ENCODE data around the gene BCAS3.
"Not testable (repeated sequence)": the region's sequence is repeated elsewhere in the genome, so short reads cannot be mapped to it uniquely, and the experiment has no call there.

The BCAS3 gene

GRCh38 chr17:61416540-61417363 is 739.1 kb downstream of the BCAS3 start:
- peak; percentile 61 for DNase-seq

- DNase-seq, result no peak
These were observed 740.8 kb downstream of the BCAS3 start for GRCh38 chr17:61418449-61418848.

- no peak for DNase-seq
These were observed 741.9 kb downstream of the BCAS3 start for GRCh38 chr17:61419496-61420046.

DNA sequence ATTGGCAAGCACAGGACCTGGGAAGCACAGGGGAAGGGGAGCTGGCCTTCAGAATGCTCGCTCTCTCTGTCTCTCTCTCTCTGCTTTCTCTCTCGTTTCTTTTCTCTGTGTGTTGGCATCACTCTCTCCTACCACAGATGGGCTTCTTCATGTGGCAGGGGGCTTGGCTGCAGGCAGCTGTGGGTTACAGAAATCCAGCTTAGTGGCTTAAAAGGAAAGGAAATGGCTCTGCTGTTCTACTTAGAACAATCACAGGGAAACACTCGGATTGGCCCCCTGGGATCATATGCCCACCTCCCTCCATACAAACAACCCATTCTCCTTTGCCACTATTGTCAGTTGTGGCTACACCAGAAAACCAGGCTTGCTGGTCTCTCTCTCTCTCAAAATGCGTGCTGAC is 742.4 kb downstream of the BCAS3 start:
- DNase-seq, result no peak

- DNase-seq, result no peak
These were observed 743.2 kb downstream of the BCAS3 start for GRCh38 chr17:61420745-61421398.

DNA sequence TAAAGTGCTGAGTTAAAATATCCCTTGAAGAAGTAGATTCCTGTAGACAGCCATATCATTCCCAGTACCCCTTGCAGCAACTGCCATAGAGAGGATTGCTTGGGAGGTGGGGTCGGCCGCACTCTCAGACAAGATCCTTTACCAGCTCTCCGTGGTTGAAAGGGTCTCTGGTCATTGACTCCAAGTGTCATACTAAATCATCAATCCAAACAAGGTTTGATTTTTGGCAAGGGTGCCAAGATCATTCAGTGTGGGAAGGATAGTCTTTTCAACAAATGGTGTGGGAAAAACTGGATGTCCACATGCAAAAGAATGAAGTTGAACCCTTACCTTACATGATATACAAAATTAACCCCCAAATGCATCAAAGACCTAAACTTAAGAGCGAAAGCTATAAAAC is 743.8 kb downstream of the BCAS3 start:
- no peak for DNase-seq

GRCh38 chr17:61422116-61422799 is 744.6 kb downstream of the BCAS3 start:
- no peak for DNase-seq

- DNase-seq, result no peak
These were observed 745.2 kb downstream of the BCAS3 start for GRCh38 chr17:61422869-61423268.

DNA sequence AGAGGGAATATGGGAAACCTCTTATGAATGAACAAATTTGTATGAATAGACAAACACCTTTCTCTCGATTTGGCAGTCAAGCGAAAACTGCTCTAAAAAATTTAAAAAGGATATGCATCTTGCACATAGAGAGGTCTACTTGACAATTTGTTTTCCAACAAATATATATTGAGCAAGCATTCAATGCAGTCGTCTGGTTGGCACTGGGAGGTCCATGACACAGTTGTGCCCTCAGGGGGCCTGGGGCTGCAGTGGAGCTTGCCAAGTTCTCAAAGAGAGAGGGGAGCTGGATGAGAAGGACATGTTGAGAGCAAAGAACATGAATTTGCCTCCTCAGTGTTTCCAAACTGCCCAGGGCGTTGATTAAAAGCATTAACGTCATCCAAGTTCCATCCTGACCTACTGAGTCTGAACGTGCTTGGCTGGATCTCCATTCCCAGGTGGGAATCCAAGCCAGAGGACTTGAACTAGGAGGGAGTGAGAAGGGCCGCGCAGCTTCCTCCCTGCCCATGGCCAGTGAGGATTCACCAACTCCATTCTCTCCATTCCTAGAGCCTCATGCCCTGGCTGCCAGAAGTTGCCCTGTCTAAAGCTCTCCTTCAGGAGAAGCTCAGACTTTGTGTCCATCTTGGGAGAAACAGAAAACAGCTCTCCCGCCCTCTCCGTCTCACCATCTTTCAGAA is 746.5 kb downstream of the BCAS3 start:
- DNase-seq, result no peak

- DNase-seq, result no peak
These were observed 748.2 kb downstream of the BCAS3 start for GRCh38 chr17:61425682-61426481.

GRCh38 chr17:61426482-61427304 is 749.0 kb downstream of the BCAS3 start:
- no peak for DNase-seq

GRCh38 chr17:61427567-61427966 is 749.9 kb downstream of the BCAS3 start:
- no peak for DNase-seq

GRCh38 chr17:61429274-61429673 is 751.6 kb downstream of the BCAS3 start:
- no peak for DNase-seq

DNA sequence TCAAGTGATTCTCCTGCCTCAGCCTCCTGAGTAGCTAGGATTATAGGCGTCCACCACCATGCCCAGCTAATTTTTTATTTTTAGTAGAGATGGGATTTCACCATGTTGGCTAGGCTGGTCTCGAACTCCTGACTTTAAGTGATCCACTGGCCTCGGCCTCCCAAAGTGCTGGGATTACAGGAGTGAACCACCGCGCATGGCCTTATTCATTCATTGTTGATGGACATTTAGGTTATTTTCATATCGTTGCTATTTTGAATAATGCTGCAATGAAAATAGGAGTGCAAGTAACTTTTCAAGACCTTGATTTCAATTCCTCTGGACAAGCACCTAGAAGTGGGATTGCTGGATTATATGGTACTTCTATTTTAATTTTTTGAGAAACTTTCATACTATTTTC is 752.2 kb downstream of the BCAS3 start:
- not testable (repeated sequence) for DNase-seq

DNA sequence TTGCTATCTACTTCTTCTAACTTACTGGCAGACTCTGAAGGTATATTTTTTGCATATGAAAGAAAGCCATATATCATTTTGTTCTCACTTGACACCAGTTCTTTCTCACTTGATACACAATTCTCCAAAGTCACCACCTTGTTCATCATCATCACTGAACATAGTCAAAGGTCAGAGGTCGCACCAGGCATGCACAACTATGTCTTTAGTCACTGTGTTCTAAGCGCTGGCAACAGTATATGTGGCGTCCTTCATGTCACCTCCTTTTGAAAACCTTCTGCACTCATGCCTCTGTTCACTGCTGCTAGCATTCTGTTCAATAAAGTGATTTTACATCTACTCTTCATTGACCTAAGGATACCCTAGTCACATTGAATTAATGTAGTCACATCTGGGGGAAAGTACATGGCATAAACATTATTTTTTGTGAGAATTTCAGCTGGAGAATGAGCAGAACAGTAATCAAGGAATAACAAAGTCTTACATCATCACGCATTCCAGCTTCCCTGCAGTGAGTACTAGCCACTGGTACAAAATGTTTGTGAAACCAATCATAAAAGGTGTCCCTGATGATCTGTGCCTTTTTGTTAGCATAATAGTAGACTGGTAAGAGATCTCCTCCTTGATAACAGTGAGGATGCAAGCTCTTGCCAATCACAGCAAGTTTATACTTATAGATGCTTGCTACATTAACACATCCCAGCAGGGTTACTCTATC is 754.1 kb downstream of the BCAS3 start:
- DNase-seq, result no peak

DNA sequence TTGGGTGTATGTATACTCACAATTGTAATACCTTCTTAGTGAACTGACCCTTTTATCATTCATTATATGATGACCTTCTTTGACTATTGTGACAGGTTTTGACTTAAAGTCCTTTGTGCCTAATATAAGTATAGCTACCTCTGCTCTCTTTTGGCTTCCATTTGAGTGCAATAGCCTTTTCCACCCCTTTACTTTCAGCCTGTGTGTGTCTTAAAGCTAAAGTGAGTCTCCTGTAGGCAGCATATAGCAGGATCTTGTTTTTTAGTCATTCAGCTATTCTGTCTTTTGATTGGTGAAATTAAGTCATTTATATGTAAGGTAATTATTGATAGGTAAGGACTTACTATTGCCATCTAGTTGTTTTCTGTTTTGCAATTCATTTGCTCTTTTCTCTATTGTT is 758.6 kb downstream of the BCAS3 start:
- no peak for DNase-seq

- DNase-seq, result no peak
These were observed 759.5 kb downstream of the BCAS3 start for GRCh38 chr17:61436995-61437704.

DNA sequence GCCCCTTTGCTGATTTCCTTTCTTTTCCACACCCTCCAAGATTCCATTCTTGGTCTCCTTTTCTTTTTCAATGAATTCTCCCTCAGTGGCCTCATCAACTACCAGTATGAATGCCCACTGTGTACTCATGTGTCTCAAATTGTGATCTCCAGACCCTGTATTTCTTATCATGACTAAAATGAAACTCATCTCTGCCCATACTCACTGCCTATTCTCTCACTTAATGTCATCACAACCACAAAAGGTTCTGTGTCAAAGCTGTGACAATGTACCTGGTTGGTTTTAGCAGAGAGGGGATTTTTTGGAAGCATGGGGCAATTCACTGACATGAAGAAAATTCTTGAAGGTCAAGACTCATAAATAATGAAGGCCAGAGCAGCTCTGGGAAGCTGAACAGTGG is 763.0 kb downstream of the BCAS3 start:
- no peak for DNase-seq

DNA sequence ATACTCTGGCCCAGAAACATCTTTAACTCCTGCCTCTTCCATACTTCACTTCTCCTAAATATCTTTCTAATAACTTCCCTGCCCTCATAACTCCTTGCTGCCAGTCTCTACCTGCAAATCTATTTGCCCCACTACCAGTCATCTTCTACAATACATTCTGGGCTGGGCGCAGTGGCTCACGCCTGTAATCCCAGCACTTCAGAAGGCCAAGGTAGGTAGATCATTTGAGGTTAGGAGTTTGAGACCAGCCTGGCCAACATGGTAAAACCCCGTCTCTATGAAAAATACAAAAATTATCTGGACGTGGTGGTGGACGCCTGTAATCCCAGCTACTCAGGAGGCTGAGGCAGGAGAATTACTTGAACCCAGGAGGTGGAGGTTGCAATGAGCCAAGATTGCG is 763.9 kb downstream of the BCAS3 start:
- not testable (repeated sequence) for DNase-seq

All from DMS153 (cell line).